Naive thymus-derived CD8-positive, alpha-beta T cell (primary cell): ENCODE results near the gene SH2D2A. TPM values are rescaled to one million over a fixed set of nuclear protein-coding genes. Genes with fewer than 3 reads are reported as not detected.

Experiments used
- ATAC-seq, 2 donors: fragments of 150-1000 bp; cut with Tn5 transposase in 1 of 2; sonication (Bioruptor Pico), chemical (Tn5 transposase) in 1 of 2; 1 replicate in 1 of 2; 2 replicates in 1 of 2; pipeline ENCODE4 v1.10.0; 2021; ENCODE audit warnings: mild to moderate bottlenecking in 2 of 2, moderate library complexity in 2 of 2
- POLR2A ChIA-PET: fragments of 350-600 bp; sonication (Branson Sonifier 250); formaldehyde crosslinking; loops from one replicate; lab custom pipeline; 2021; ENCODE audit warnings: antibody characterized with exemption; lab: Charles Lee
- DNase-seq, 10 donors: peaks; one replicate each; pipeline versions ENCODE4 v3.0.0 to v3.0.0-alpha.2; 2020 to 2022
- H3K27ac Mint-ChIP-seq, 10 donors: one replicate each; pipeline ENCODE4 v1.8.0; 2020 to 2022; ENCODE audit warnings: mild to moderate bottlenecking in 10 of 10, mixed read lengths in 10 of 10, moderate library complexity in 4 of 10, inconsistent platforms in 1 of 10
- H3K27me3 Mint-ChIP-seq, 5 donors: one replicate each; pipeline ENCODE4 v1.8.0; 2021 to 2022; ENCODE audit warnings: mixed read lengths in 5 of 5
- H3K36me3 Mint-ChIP-seq, 3 donors: one replicate each; pipeline ENCODE4 v1.8.0; 2020 to 2022; ENCODE audit warnings: mixed read lengths in 3 of 3, mild to moderate bottlenecking in 2 of 3, inconsistent platforms in 1 of 3
- H3K4me1 Mint-ChIP-seq, 4 donors: one replicate each; pipeline ENCODE4 v1.8.0; 2021 to 2022; ENCODE audit warnings: mixed read lengths in 4 of 4
- H3K4me3 Mint-ChIP-seq, 10 donors: one replicate each; pipeline ENCODE4 v1.8.0; 2020 to 2022; ENCODE audit warnings: mild to moderate bottlenecking in 10 of 10, mixed read lengths in 10 of 10, moderate library complexity in 6 of 10, inconsistent platforms in 1 of 10
- H3K9me3 Mint-ChIP-seq, 9 donors: one replicate each; pipeline ENCODE4 v1.8.0; 2020 to 2022; ENCODE audit warnings: mixed read lengths in 9 of 9, mild to moderate bottlenecking in 3 of 9, inconsistent platforms in 1 of 9, moderate library complexity in 1 of 9
- polyA plus RNA-seq, 3 donors: library from polyadenylated mRNA; unstranded; fragments of 300-500 nt; fragmentation: Illumina TruSeq; gene quantifications; one replicate each; pipeline ENCODE4 v1.2.3, GENCODE V29; 2021
- total RNA-seq, 8 experiments: library from RNA in 2 of 8; stranded (reverse) in 2 of 8; gene quantifications; one replicate each; pipeline ENCODE4 v1.2.3 and lab custom pipeline; 2021 to 2026

The SH2D2A gene
- total and polyA plus RNA-seq, 5 experiments from 2014 or later: 23.6 to 31.5 (median 24.7) TPM

DNA sequence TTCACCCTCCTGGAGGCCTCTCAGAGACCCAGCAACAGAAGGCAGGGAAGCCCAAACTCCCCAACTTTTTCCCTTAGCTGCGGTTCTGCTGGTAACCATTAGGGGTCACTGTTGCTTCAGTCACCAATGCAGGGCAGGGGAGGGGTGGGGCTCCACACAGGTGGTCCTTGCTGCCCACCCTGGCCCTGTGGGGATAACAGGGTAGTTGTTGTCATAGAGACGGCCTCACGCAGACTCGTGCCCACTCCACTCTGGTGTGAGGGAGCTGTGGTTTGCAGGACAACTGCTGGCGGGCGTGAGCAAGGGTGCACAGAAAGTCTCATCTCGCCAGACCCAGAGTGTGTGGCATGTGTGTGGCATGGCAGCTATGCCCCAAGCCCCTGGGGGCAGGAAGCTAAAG, 22.3 kb upstream of the SH2D2A start:
- peaks cover 5 to 16% (median 10%) of the 10 kb centered on the region in 4 donors for H3K4me1 Mint-ChIP-seq
- H3K27ac Mint-ChIP-seq: peak overlapping the region in 5 of 10 donors; percentile 44 to 87 (median 61)
- H3K4me3 Mint-ChIP-seq: no peak overlapping the region
- POLR2A ChIA-PET: interaction anchor here (0.9 to 1.7 kb wide), 2 partner anchors 21 to 62 kb away, joined by 3 to 13 read pairs; partner anchors contain the start of gene NTRK1
- DNase-seq (peak in 9 of 10 donors; percentile 29 to 77 (median 57)), ATAC-seq (peak; percentile 79 to 85)
- no peaks in the 10 kb centered on the region for H3K9me3 Mint-ChIP-seq
- peaks cover 22 to 57% (median 42%) of the 10 kb centered on the region in 5 donors for H3K27me3 Mint-ChIP-seq
- H3K36me3 Mint-ChIP-seq: no peaks in the 10 kb centered on the region

DNA sequence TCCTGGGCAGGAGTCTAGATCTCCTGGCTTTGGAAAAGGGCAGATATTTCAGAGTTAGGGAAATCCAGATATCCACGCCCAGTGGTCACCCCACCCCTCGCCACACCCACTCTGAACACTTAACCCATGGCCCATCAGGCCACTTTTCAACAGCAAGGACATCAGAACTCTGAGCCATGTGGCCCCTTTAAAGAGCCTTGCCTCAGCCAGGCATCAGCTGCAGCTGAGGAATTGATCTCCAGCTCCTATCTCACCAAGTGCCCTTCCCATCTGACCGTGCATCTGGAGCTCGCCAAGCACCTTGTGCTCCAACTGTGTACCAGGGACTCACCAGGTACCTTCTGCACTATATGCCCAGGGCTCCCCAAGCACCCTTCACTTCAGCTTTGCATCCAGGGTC, 20.2 kb upstream of the SH2D2A start:
- no peak for ATAC-seq
- no peaks in the 10 kb centered on the region for H3K9me3 Mint-ChIP-seq
- no peak overlapping the region for H3K4me3 Mint-ChIP-seq
- POLR2A ChIA-PET: interaction anchor here (0.6 to 1.0 kb wide), 2 partner anchors 23 to 38 kb away, joined by 4 to 5 read pairs; partner anchors contain the start of gene NTRK1
- H3K36me3 Mint-ChIP-seq: no peaks in the 10 kb centered on the region
- DNase-seq: no peak
- H3K27ac Mint-ChIP-seq: peak overlapping the region in 2 of 10 donors; percentile 12 to 27
- peaks cover 4 to 19% (median 11%) of the 10 kb centered on the region in 4 donors for H3K4me1 Mint-ChIP-seq
- peaks cover 14 to 43% (median 26%) of the 10 kb centered on the region in 5 donors for H3K27me3 Mint-ChIP-seq

DNA sequence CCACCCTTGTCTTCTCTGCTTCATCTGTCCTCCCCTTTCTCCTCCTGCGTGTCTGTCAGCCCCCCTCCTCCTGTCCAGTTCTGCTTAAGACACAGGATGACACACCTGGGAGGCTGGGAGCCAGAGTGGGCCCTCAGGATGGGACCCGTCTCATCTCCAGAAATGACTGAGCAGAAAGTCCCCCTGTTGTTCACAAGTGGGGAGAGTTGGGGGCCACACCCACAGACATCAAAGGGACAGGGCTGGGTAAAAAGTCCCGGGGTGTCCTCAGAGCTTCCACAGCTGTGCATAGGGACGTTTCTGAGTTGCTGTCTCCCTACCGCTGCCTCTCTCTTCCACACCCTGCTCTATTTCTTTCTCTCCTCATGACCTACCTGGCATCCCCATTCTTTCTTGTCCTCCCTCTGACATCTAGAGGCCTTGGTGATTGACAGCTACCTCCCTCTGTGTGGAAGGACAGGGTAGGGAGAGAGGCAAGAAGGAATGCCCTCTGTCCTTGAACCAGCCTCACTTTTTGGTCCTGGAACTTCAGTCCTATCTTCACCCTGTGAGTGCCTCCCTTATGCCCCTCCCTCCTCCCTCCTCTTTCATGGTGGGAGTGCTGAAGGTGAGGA, 19.5 kb upstream of the SH2D2A start:
- peaks cover 14 to 38% (median 27%) of the 10 kb centered on the region in 5 donors for H3K27me3 Mint-ChIP-seq
- peak in 1 of 10 donors; percentile 19 for DNase-seq
- no peaks in the 10 kb centered on the region for H3K36me3 Mint-ChIP-seq
- peak in 1 of 2 donors; percentile 23 for ATAC-seq
- H3K4me1 Mint-ChIP-seq: peaks cover 4 to 19% (median 11%) of the 10 kb centered on the region in 4 donors
- H3K4me3 Mint-ChIP-seq: peak overlapping the region in 1 of 10 donors; percentile 45
- H3K27ac Mint-ChIP-seq: peak overlapping the region in 6 of 10 donors; percentile 54 to 81 (median 66)
- POLR2A ChIA-PET: interaction anchor here (0.7 kb wide), 1 partner anchor 12 kb away, joined by 3 read pairs; no protein-coding TSS in a partner anchor
- no peaks in the 10 kb centered on the region for H3K9me3 Mint-ChIP-seq

DNA sequence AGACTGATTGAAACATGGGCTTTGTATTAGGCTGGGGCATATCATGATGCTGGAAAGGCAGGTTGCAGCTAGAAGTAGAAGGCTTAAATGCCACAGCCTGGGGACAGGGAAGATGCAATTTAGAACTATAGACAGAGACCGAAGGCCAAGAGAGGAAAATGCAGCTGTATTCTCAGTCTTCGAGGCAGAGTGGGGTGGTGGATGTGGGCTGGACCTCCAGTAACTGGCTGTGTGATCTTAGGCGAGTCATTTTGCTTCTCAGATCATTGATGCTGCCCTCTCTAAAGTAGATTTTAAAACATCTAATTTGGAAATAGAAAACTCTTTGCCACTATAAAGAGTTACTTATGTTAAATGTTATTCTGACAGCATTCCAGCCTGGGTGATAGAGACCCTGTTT, 17.7 kb upstream of the SH2D2A start:
- DNase-seq (no peak), ATAC-seq (no peak)
- Mint-ChIP-seq H3K27ac (peak overlapping the region in 7 of 10 donors; percentile 1 to 80 (median 46)), H3K4me1 (peaks cover 7 to 19% (median 10%) of the 10 kb centered on the region in 4 donors), H3K36me3 (no peaks in the 10 kb centered on the region), H3K4me3 (no peak overlapping the region), H3K27me3 (peaks cover 9 to 23% (median 20%) of the 10 kb centered on the region in 5 donors), H3K9me3 (no peaks in the 10 kb centered on the region)
- POLR2A ChIA-PET: no interaction called here

DNA sequence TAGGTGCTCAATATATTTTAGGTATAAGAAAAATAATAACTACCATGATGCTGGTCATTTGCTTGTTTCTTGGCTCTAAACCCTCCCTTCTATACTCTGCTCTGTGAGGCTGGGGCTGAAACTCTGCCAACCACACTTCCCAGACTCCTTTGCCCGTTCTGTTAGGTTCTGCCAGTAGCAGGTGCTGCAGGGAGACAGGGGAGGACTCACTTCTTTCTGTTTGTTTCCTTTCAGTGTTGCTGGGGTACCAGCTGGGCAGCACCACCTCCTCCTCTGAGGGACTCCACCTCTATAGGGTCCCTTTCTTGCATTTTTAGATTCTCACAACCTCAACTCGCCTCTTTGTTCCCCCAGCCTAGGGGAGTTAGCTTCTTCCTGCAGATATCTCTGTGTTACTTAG, 17.0 kb upstream of the SH2D2A start:
- peak; percentile 88 to 89 for ATAC-seq
- POLR2A ChIA-PET: no interaction called here
- no peaks in the 10 kb centered on the region for H3K9me3 Mint-ChIP-seq
- DNase-seq: peak in 6 of 10 donors; percentile 13 to 55 (median 40)
- no peak overlapping the region for H3K4me3 Mint-ChIP-seq
- H3K27me3 Mint-ChIP-seq: peaks cover 4 to 21% (median 20%) of the 10 kb centered on the region in 5 donors
- no peaks in the 10 kb centered on the region for H3K36me3 Mint-ChIP-seq
- peaks cover 4 to 15% (median 8%) of the 10 kb centered on the region in 4 donors for H3K4me1 Mint-ChIP-seq
- peak overlapping the region in 6 of 10 donors; percentile 11 to 75 (median 34) for H3K27ac Mint-ChIP-seq

DNA sequence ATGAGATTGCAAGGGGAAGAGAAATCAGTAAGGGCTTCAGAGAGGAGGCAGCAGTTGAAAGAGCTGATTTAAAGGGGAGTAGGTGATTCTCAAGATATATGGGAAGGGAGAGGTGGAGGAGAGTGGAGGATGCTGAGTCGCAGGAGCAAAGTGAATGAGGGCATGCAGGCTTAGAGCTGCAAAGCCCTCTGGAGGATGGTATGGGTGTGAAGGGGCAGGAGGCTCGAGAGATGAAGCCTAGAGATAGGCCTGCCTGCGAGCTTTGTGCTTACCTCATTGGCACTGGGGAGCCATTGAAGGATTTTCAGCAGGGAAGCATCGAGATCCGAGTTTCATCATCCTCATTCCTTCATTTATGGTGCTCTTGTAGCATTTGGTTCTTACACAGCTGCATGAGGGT, 15.8 kb upstream of the SH2D2A start:
- Mint-ChIP-seq H3K36me3 (no peaks in the 10 kb centered on the region), H3K9me3 (no peaks in the 10 kb centered on the region), H3K27me3 (peaks cover 2 to 20% (median 18%) of the 10 kb centered on the region in 5 donors), H3K27ac (peak overlapping the region in 3 of 10 donors; percentile 20 to 87 (median 33)), H3K4me3 (no peak overlapping the region), H3K4me1 (peaks cover 3 to 14% (median 7%) of the 10 kb centered on the region in 4 donors)
- POLR2A ChIA-PET: no interaction called here
- DNase-seq (peak in 1 of 10 donors; percentile 2), ATAC-seq (no peak)

DNA sequence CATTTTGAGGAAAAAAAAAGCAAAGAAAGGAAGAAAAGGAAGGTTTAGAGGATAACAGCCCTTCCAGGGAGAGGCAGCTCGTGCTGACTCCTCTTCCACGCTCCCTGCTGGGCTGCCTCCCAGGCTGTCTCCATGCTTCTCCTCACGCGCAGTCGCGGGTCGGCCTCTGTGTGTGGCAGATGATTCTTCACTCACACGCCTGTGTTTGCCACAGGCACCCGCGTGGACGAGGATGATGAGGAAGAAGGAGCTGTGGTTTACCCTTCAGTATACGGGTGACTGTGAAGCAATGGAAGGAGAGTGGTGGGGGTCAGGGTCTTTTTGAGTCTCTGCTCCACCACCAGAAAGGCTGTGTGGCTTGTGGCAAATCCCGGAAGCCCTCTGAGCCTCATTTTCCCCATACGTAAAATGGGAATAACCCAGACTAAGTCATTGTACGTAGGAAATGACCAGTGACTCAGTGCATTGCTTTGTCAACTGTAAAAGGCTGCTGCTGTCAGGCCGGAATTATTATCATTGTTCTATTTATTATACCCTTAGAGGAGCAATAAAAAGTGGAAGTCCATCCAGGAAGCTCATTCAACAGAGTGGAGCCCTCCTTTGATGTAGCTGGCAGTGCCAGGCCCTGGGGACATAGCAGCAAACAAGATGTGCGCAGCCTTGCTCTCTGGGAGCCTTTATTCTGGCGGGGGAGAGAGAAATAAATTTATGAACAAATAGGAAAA, 11.9 kb upstream of the SH2D2A start:
- POLR2A ChIA-PET: no interaction called here
- ATAC-seq: no peak
- Mint-ChIP-seq H3K27ac (peak overlapping the region in 2 of 10 donors; percentile 4 to 57), H3K27me3 (peaks cover 0 to 18% (median 8%) of the 10 kb centered on the region in 5 donors), H3K4me1 (peaks cover 0 to 3% (median under 1%) of the 10 kb centered on the region in 4 donors), H3K4me3 (no peak overlapping the region), H3K36me3 (no peaks in the 10 kb centered on the region), H3K9me3 (no peaks in the 10 kb centered on the region)
- DNase-seq: no peak

DNA sequence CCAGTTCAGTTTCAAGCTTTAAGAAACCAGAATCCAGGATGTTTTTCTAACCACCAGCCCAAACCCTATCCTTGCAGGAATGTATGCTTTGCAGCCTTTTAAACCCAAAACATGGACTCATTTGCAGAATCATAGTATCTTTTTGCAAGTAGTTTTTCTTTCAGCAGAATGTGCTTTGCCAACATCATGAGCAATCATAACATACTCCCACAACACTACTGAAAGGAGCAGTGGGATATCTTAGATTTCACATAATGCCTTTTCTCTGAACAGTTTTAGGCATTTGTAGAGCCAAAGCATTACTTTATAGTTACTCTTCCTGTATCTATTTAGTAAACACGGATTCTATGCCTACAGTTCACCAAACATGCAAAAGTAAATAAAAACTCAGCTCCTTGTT, 10.0 kb upstream of the SH2D2A start:
- no peak overlapping the region for H3K27ac Mint-ChIP-seq
- H3K27me3 Mint-ChIP-seq: peaks cover 0 to 9% (median 5%) of the 10 kb centered on the region in 5 donors
- H3K9me3 Mint-ChIP-seq: no peaks in the 10 kb centered on the region
- no peak overlapping the region for H3K4me3 Mint-ChIP-seq
- peaks cover 0 to 5% (median 2%) of the 10 kb centered on the region in 4 donors for H3K4me1 Mint-ChIP-seq
- H3K36me3 Mint-ChIP-seq: no peaks in the 10 kb centered on the region
- ATAC-seq (no peak), DNase-seq (no peak)
- POLR2A ChIA-PET: no interaction called here

DNA sequence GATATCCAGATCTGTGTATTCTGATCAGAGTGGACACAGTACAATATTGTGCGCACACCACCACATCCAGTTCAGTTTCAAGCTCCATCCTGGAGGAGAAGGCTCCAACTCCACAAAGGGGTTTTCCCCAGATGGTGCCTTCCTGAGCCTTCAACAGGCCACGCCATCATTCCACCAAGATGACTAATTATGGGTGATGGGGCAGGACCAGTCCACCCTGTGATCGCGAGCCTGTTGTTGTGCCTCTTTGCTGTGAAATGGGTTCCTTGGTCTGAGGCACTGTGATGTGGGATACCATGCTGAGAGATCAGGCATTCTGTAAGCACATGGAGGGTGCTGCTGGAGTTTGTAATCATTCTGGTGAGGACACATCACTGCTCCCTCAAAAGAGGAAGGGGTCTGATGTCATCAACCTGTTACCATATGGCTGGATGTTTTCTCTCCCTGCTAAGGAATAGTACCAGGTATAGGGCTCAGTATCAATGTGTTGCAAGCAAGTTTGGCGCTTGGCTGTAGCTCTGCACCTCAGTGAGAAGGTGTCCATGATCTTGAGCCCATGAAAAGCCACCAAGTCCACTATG, 6.7 kb upstream of the SH2D2A start:
- peak in 1 of 10 donors; percentile 21 for DNase-seq
- POLR2A ChIA-PET: no interaction called here
- H3K4me1 Mint-ChIP-seq: peaks cover 0 to 11% (median 2%) of the 10 kb centered on the region in 4 donors
- ATAC-seq: no peak
- no peak overlapping the region for H3K4me3 Mint-ChIP-seq
- H3K36me3 Mint-ChIP-seq: no peaks in the 10 kb centered on the region
- H3K27me3 Mint-ChIP-seq: peaks cover 0 to 3% (median 0%) of the 10 kb centered on the region in 5 donors
- H3K27ac Mint-ChIP-seq: no peak overlapping the region
- H3K9me3 Mint-ChIP-seq: no peaks in the 10 kb centered on the region

DNA sequence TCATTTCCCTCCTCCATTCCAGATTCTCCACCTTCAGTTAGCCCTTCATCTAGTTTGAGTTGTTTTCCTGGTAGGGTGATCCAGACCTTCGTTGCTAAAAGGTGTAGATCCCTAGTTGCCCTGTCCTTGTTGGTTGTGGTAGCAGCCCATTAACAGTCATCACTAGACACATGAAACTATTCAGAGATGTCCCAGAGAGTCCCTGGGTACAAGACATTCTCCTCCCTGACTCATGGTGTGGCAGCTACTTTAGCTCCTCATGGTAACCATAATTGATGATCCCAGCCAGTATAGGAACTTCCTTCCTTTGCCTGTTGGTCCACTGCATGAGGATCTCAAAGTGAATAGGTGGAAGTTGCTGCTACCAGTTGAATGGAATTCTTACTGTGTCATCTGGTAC, 6.0 kb upstream of the SH2D2A start:
- H3K27me3 Mint-ChIP-seq: peaks cover 0 to 3% (median 0%) of the 10 kb centered on the region in 5 donors
- H3K27ac Mint-ChIP-seq: peak overlapping the region in 3 of 10 donors; percentile 36 to 62 (median 45)
- peak in 1 of 10 donors; percentile 6 for DNase-seq
- peaks cover 0 to 15% (median 4%) of the 10 kb centered on the region in 4 donors for H3K4me1 Mint-ChIP-seq
- H3K4me3 Mint-ChIP-seq: no peak overlapping the region
- no peaks in the 10 kb centered on the region for H3K9me3 Mint-ChIP-seq
- ATAC-seq: no peak
- no peaks in the 10 kb centered on the region for H3K36me3 Mint-ChIP-seq
- POLR2A ChIA-PET: interaction anchor here (0.6 kb wide), 1 partner anchor 20 kb away, joined by 4 read pairs; no protein-coding TSS in a partner anchor

DNA sequence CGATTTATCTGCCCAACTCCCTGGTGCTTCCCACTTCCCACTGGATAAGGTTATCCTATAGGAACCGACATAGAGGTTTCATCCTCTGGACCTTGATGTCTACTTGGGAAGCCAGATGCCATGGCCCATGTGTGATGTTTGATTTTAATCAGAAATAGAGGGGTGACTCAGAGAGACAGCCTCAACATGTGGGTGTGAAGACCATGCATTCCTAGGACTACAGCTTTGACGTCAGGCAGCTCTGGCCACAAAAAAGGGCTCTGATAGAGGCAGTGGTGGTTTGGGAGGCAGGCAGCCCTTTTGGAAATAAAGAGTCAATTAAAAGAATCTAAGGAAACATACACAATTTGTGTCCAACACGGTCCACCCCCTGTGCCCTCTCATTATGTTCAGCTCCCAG, 5.2 kb upstream of the SH2D2A start:
- Mint-ChIP-seq H3K4me1 (peaks cover 3 to 21% (median 8%) of the 10 kb centered on the region in 4 donors), H3K36me3 (no peaks in the 10 kb centered on the region), H3K9me3 (no peaks in the 10 kb centered on the region), H3K27ac (peak overlapping the region in 2 of 10 donors; percentile 15 to 36), H3K4me3 (no peak overlapping the region), H3K27me3 (peaks cover 0 to 5% (median 0%) of the 10 kb centered on the region in 5 donors)
- ATAC-seq: peak in 1 of 2 donors; percentile 38
- DNase-seq: peak in 1 of 10 donors; percentile 18
- POLR2A ChIA-PET: interaction anchor here (0.6 kb wide), 1 partner anchor 29 kb away, joined by 5 read pairs; no protein-coding TSS in a partner anchor

DNA sequence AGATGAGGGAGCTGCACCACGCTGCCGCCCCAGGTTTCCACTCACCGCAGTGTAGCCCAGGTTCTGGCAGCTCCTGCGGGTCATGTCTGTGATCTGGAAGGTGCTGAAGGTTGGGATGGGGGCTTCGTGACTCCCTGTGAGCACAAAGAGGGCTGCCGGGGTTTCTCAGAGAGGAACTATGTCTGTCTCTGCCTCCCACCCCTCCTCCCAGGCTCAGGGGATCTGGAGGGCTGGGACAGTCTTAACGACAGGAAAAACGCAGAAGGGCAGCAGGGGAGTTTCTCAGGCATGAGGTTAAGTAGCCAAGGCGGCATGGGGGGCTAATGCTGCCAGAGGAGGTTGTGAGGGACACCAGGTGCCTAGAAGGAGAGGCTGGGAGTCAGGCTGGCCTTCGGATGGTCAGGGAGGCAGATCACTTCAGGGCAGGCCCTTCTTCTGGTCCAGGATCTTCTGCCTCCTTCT, 656 bp downstream of the SH2D2A start:
- Mint-ChIP-seq H3K4me3 (peak overlapping the region; percentile 79 to 94 (median 90)), H3K27ac (peak overlapping the region; percentile 95 to 100 (median 98)), H3K4me1 (peaks cover 43 to 67% (median 62%) of the 10 kb centered on the region in 4 donors), H3K27me3 (peaks cover 0 to 5% (median 0%) of the 10 kb centered on the region in 5 donors), H3K36me3 (peaks cover 0 to 22% (median 8%) of the 10 kb centered on the region in 3 donors), H3K9me3 (no peaks in the 10 kb centered on the region)
- ATAC-seq (no peak), DNase-seq (peak in 5 of 10 donors; percentile 17 to 66 (median 34))
- POLR2A ChIA-PET: interaction anchor here (0.8 to 2.0 kb wide), 3 partner anchors 43 to 88 kb away, joined by 3 to 11 read pairs (median 9); partner anchors contain the start of genes HDGF, ISG20L2 and METTL25B
